ENCODE measurements around the gene BICRA.

The BICRA gene

DNA sequence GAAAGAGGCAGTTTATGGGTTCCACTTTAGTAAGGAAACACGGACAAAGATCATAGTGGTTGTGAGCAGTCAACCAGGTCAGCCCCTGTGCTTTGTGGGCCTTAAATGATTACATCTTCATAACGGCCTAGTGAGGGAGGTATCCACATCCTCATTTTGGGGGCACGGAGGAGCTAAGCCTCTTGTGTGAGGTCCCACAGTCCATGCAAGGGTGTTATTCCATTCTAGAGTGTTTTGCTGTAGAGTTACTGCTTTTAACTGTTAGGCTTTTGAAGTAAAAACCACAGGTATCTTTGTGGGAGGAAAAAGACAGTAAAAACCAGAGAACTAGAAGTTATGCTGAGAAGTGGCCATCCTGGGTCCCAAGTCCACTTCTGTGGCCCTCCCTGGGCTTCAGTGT is 140.4 kb downstream of the BICRA start:
- no peak for DNase-seq (ENCODE audit: low read depth)

GRCh38 chr19:47750752-47751151 is 141.8 kb downstream of the BICRA start:
- no peak for DNase-seq (ENCODE audit: low read depth)

DNA sequence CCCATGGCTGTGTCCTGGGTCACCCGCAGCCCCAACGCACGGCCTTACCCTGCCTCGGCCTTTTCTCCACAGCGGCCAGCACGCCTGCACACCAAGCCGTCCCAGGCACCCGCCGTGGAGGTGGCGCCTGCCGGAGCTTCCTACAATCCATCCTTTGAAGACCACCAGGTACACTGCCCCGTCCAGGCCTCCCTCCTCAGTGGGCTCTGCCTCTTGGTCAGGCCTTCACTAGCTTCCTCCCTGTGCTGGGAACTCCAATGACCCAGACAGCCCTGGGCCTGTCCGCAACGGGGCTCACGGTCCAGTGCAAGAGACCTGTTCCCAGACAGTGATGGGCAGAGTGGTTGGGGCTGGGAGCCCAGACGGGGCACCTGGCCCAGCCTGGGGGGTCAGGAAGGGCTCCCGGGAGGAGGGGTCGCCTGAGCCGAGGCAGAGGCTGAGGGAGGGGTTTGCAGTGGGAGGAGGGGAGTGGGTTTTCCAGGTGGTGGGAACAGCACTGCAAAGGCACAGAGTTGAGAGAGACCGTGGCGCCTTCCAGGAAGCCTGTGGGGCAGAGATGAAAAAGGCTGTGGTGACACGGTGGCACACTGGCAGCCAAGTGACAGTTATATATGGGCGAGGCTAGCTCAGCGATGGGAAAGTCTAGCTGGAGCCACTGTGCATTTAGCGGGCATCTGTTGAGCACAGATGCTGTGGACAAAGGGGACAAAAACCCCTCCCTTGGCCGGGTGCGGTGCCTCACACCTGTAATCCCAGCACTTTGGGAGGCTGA is 143.7 kb downstream of the BICRA start:
- no peak for DNase-seq (ENCODE audit: low read depth)

Measured in ELR (cell line).